ENCODE data around the gene PACSIN2.

The PACSIN2 gene

GRCh38 chr22:42885446-42885845, 129.5 kb downstream of the PACSIN2 start:
- no peak overlapping the region for H3K4me3 ChIP-seq (replicated peaks; ENCODE audit: low read depth, low read length)
- no peak for TF ChIP-seq CTCF (IDR thresholded peaks at IDR 0.05; ENCODE audit: insufficient read depth, low read length, poor library complexity, severe bottlenecking)
- DNase-seq (ENCODE audit: extremely low read depth, insufficient read length): no peak
- no peaks in the 10 kb centered on the region for H3K27me3 ChIP-seq (replicated peaks; ENCODE audit: control insufficient read depth, insufficient read depth, low read length)
- H3K36me3 ChIP-seq (ENCODE audit: control insufficient read depth, insufficient read depth, low read length): peaks cover 41% of the 10 kb centered on the region

DNA sequence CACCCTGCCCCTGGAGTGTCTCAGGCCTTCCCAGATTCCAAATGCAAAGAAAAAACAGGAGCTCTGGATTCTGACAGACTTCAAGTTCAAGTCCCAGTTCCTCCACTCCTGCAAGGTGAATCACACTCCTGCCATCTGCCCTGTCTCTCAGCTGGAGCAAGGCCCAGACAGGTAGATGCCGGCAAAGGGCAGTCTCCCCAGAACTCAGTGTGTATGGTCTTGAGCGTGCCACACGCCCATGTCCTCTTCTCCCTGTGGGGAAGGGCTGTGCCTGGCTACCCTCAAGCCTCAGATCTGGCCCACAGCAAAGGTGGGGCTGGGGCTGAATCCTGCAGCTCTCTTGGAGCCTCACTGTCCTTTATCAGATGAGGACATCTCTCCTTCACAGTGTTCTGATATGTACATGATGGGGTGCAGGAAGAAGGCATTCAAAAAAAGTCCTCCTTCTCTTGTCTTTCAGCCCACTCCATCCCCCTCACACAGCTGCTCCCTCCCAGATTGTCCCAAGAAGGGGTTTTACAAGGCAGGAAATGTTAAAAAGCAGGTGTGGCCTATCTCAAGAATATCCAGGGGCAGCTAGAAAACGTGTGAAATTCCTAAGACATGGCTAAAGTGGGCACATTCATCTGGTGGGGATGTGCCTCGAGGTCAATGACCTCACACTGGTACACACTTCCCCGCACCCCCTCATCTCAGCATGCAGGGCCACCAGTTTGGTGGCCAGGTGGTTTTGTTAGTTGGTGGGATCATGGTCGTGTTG, 130.2 kb downstream of the PACSIN2 start:
- DNase-seq (ENCODE audit: extremely low read depth, insufficient read length): no peak
- TF ChIP-seq CTCF (IDR thresholded peaks at IDR 0.05; ENCODE audit: insufficient read depth, low read length, poor library complexity, severe bottlenecking): no peak
- Histone ChIP-seq H3K36me3 (ENCODE audit: control insufficient read depth, insufficient read depth, low read length) (peaks cover 44% of the 10 kb centered on the region), H3K4me3 (replicated peaks; ENCODE audit: low read depth, low read length) (no peak overlapping the region), H3K27me3 (replicated peaks; ENCODE audit: control insufficient read depth, insufficient read depth, low read length) (no peaks in the 10 kb centered on the region)

DNA sequence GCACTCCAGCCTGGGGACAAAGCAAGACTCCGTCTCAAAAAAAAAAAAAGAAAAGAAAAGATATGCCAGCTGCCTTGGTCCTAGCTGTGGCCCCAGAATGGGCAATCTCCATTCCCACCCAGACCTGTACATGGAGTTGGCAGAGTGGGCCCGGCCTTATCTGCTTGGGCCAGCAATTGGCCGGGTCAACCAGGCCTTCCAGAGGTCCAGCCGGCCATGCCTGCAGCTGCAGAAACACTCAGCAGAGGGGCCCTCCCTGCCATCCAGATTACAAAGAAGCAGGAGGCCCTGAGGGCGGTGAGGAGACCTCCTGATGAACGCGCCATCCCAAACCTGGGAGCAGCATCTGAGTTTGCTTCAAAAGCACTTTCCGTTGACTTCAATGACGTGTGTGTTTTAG, 131.0 kb downstream of the PACSIN2 start:
- no peak overlapping the region for H3K4me3 ChIP-seq (replicated peaks; ENCODE audit: low read depth, low read length)
- DNase-seq (ENCODE audit: extremely low read depth, insufficient read length): no peak
- H3K36me3 ChIP-seq (ENCODE audit: control insufficient read depth, insufficient read depth, low read length): peaks cover 52% of the 10 kb centered on the region
- no peaks in the 10 kb centered on the region for H3K27me3 ChIP-seq (replicated peaks; ENCODE audit: control insufficient read depth, insufficient read depth, low read length)
- no peak for TF ChIP-seq CTCF (IDR thresholded peaks at IDR 0.05; ENCODE audit: insufficient read depth, low read length, poor library complexity, severe bottlenecking)

GRCh38 chr22:42883121-42883520, 131.8 kb downstream of the PACSIN2 start:
- Histone ChIP-seq H3K4me3 (replicated peaks; ENCODE audit: low read depth, low read length) (no peak overlapping the region), H3K27me3 (replicated peaks; ENCODE audit: control insufficient read depth, insufficient read depth, low read length) (no peaks in the 10 kb centered on the region), H3K36me3 (ENCODE audit: control insufficient read depth, insufficient read depth, low read length) (peaks cover 56% of the 10 kb centered on the region)
- TF ChIP-seq CTCF (IDR thresholded peaks at IDR 0.05; ENCODE audit: insufficient read depth, low read length, poor library complexity, severe bottlenecking): no peak
- no peak for DNase-seq (ENCODE audit: extremely low read depth, insufficient read length)

DNA sequence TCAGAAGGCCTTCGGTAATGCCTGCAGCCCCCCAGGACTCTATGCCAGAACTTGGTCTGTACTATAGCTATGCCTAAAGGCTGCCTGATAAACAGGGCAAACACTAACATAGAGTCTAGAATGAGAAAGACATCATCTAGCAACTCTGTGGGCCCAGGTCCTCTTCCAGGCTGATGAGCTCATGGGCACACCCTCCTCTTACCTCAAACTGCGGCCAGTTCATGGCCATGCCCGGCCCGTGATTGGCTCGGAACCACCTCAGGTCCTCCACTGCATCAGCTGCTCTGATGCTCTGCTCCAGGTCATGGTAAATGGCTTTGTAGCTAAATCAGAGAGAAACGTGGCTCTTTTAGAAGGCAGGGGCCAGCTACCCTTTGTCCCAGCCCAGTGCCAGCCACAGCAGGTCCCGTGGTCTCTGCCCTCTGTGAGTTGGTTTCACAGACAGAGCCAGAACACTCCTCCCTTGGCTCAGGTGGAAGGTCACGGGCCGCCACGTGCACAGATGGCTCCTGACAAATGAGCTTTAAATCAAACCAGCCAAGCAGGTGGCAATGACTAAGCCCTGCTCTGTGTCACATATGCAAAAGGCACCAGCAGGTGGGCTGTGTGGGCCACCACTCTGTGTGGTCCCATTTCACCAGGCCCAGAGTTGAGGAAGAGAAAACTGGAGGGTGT, 132.8 kb downstream of the PACSIN2 start:
- H3K36me3 ChIP-seq (ENCODE audit: control insufficient read depth, insufficient read depth, low read length): peaks cover 57% of the 10 kb centered on the region
- no peak for DNase-seq (ENCODE audit: extremely low read depth, insufficient read length)

More for the DNA sequence above, 132.8 kb downstream of the PACSIN2 start:
- TF ChIP-seq CTCF (IDR thresholded peaks at IDR 0.05; ENCODE audit: insufficient read depth, low read length, poor library complexity, severe bottlenecking): no peak
- Histone ChIP-seq H3K4me3 (replicated peaks; ENCODE audit: low read depth, low read length) (no peak overlapping the region), H3K27me3 (replicated peaks; ENCODE audit: control insufficient read depth, insufficient read depth, low read length) (no peaks in the 10 kb centered on the region)
